Posterior cingulate gyrus (tissue), 11 donors: ENCODE data around the gene ALDH1A1.

Source experiments
- DNase-seq, 10 donors: peaks; one replicate each; pipeline versions ENCODE4 v3.0.0 to v3.0.0-alpha.2; 2020 to 2021; ENCODE audit warnings: mixed read lengths in 3 of 10
- intact Hi-C: fragments of 100-400 bp; cut with DNase I; formaldehyde crosslinking; loops from one replicate; pipeline ENCODE4 v1.15.1; 2023

ALDH1A1 gene

GRCh38 chr9:72980183-72980582, 27.3 kb upstream of the ALDH1A1 start:
- no peak for DNase-seq
- intact Hi-C loops: no loop called here

GRCh38 chr9:72979405-72980100, 26.7 kb upstream of the ALDH1A1 start:
- DNase-seq: no peak
- intact Hi-C loops: no loop called here

- intact Hi-C loops: no loop called here
- DNase-seq: no peak
These were observed 25.9 kb upstream of the ALDH1A1 start for GRCh38 chr9:72978744-72979143.

- intact Hi-C loops: no loop called here
- no peak for DNase-seq
These were observed 24.8 kb upstream of the ALDH1A1 start for GRCh38 chr9:72977670-72978069.

GRCh38 chr9:72974501-72974900, 21.6 kb upstream of the ALDH1A1 start:
- intact Hi-C loops: no loop called here
- DNase-seq: no peak

- DNase-seq: no peak
- intact Hi-C loops: no loop called here
These were observed 19.8 kb upstream of the ALDH1A1 start for GRCh38 chr9:72972636-72973035.

- DNase-seq: no peak
- intact Hi-C loops: no loop called here
These were observed 18.6 kb upstream of the ALDH1A1 start for GRCh38 chr9:72971411-72971810.

GRCh38 chr9:72960446-72960845, 7.6 kb upstream of the ALDH1A1 start:
- no peak for DNase-seq
- intact Hi-C loops: no loop called here

- DNase-seq: no peak
- intact Hi-C loops: no loop called here
These were observed 5.8 kb upstream of the ALDH1A1 start for GRCh38 chr9:72958485-72959281.

GRCh38 chr9:72955571-72955970, 2.7 kb upstream of the ALDH1A1 start:
- intact Hi-C loops: no loop called here
- no peak for DNase-seq

GRCh38 chr9:72955126-72955455, 2.2 kb upstream of the ALDH1A1 start:
- intact Hi-C loops: no loop called here

GRCh38 chr9:72954431-72955125, 1.7 kb upstream of the ALDH1A1 start:
- DNase-seq: no peak
- intact Hi-C loops: no loop called here

More at GRCh38 chr9:72955126-72955455, 2.2 kb upstream of the ALDH1A1 start:
- DNase-seq: no peak

GRCh38 chr9:72952381-72952690, 517 bp downstream of the ALDH1A1 start:
- no peak for DNase-seq
- intact Hi-C loops: no loop called here

GRCh38 chr9:72951520-72952380, 1.1 kb downstream of the ALDH1A1 start:
- no peak for DNase-seq
- intact Hi-C loops: no loop called here

- intact Hi-C loops: no loop called here
- DNase-seq: no peak
These were observed 1.9 kb downstream of the ALDH1A1 start for GRCh38 chr9:72950875-72951442.

- no peak for DNase-seq
These were observed 2.9 kb downstream of the ALDH1A1 start for GRCh38 chr9:72949918-72950325.

GRCh38 chr9:72949244-72949582, 3.6 kb downstream of the ALDH1A1 start:
- intact Hi-C loops: no loop called here
- no peak for DNase-seq

More at GRCh38 chr9:72949918-72950325, 2.9 kb downstream of the ALDH1A1 start:
- intact Hi-C loops: no loop called here

GRCh38 chr9:72948575-72949243, 4.1 kb downstream of the ALDH1A1 start:
- no peak for DNase-seq
- intact Hi-C loops: no loop called here

- DNase-seq: no peak
- intact Hi-C loops: no loop called here
These were observed 4.8 kb downstream of the ALDH1A1 start for GRCh38 chr9:72947984-72948465.

GRCh38 chr9:72946821-72947220, 6.0 kb downstream of the ALDH1A1 start:
- intact Hi-C loops: no loop called here

More at GRCh38 chr9:72946821-72947220, 6.0 kb downstream of the ALDH1A1 start:
- DNase-seq: no peak
